B cell (primary cell): ENCODE measurements around the gene RNF207. TPM values are rescaled to one million over a fixed set of nuclear protein-coding genes. Genes with fewer than 3 reads are reported as not detected.

Experiments used
- ATAC-seq: fragments of 200-7000 bp; cut with Tn5 transposase; one replicate; pipeline ENCODE4 v1.10.0; 2021; ENCODE audit warnings: low read depth, mild to moderate bottlenecking, moderate number of reproducible peaks, moderate library complexity
- CTCF ChIA-PET: fragments of 350-600 bp; sonication (Branson Sonifier 250); formaldehyde crosslinking; loops from one replicate; lab custom pipeline; 2021; ENCODE audit warnings: antibody characterized with exemption, inconsistent platforms; lab: Charles Lee
- POLR2A ChIA-PET: fragments of 350-600 bp; sonication (Branson Sonifier 250); formaldehyde crosslinking; loops from one replicate; lab custom pipeline; 2021; ENCODE audit warnings: antibody characterized with exemption; lab: Charles Lee
- DNase-seq: peaks from one replicate; pipeline ENCODE4 v3.0.0; 2013
- H2AFZ ChIP-seq: 2 replicates; pipeline ENCODE4 v1.6.1; 2012; ENCODE audit warnings: mild to moderate bottlenecking, low read depth, low read length; ENCODE audit not compliant: insufficient read depth, poor library complexity, severe bottlenecking
- H3K27ac ChIP-seq, 2 donors: 1 replicate in 1 of 2; 2 replicates in 1 of 2; pipeline ENCODE4 v1.5.1; 2012 to 2013; ENCODE audit warnings: low read length in 2 of 2, mild to moderate bottlenecking in 2 of 2, moderate library complexity in 1 of 2
- H3K27me3 ChIP-seq, 4 experiments: fragments of 200-600 bp in 1 of 4; sonication (generic) in 1 of 4; replicated peaks in 1 of 4; 1 replicate in 2 of 4; 2 replicates in 2 of 4; pipeline versions ENCODE4 v1.6.1 to v1.7.0; 2013 to 2016; ENCODE audit warnings: low read length in 3 of 4, mild to moderate bottlenecking in 2 of 4, mixed read lengths in 1 of 4, moderate library complexity in 1 of 4; ENCODE audit not compliant: insufficient read depth in 4 of 4, control insufficient read depth in 3 of 4; ENCODE audit errors: control extremely low read depth in 1 of 4
- H3K36me3 ChIP-seq, 2 experiments: replicated peaks in 1 of 2; 1 replicate in 1 of 2; 2 replicates in 1 of 2; pipeline versions ENCODE4 v1.6.1 to v1.7.1; 2013; ENCODE audit warnings: low read length in 1 of 2; ENCODE audit not compliant: insufficient read depth in 2 of 2, control insufficient read depth in 1 of 2; ENCODE audit errors: control extremely low read depth in 1 of 2, extremely low read depth in 1 of 2
- H3K4me1 ChIP-seq, 2 donors: fragments of 200-600 bp in 1 of 2; sonication (generic) in 1 of 2; 1 replicate in 1 of 2; 2 replicates in 1 of 2; pipeline versions ENCODE4 v1.5.1 to v1.6.1; 2013 to 2017; ENCODE audit warnings: low read length in 2 of 2; ENCODE audit not compliant: control insufficient read depth in 2 of 2, insufficient read depth in 2 of 2
- H3K4me2 ChIP-seq: replicated peaks from 2 replicates; pipeline ENCODE3; 2012; ENCODE audit warnings: mild to moderate bottlenecking, low read depth, low read length; ENCODE audit not compliant: poor library complexity, severe bottlenecking
- H3K4me3 ChIP-seq, 5 experiments: fragments of 200-600 bp in 1 of 5; sonication (generic) in 1 of 5; 1 replicate in 3 of 5; 2 replicates in 2 of 5; pipeline versions ENCODE4 v1.5.1 to v1.7.0; 2011 to 2016; ENCODE audit warnings: low read length in 4 of 5, mild to moderate bottlenecking in 4 of 5, low read depth in 2 of 5, control low read depth in 1 of 5, moderate library complexity in 1 of 5; ENCODE audit not compliant: insufficient read depth in 1 of 5; ENCODE audit errors: control extremely low read depth in 1 of 5, extremely low read depth in 1 of 5
- H3K79me2 ChIP-seq: fragments of 200-600 bp; sonication (generic); one replicate; pipeline ENCODE4 v1.6.0; 2016; ENCODE audit warnings: low read length; ENCODE audit not compliant: control insufficient read depth, insufficient read depth
- H3K9ac ChIP-seq: fragments of 200-600 bp; sonication (generic); 2 replicates; pipeline ENCODE4 v1.6.1; 2017; ENCODE audit warnings: mild to moderate bottlenecking, low read length, moderate library complexity
- H3K9me3 ChIP-seq, 3 donors: one replicate each; pipeline versions ENCODE4 v1.6.1 to v1.7.1; 2013; ENCODE audit warnings: low read length in 2 of 3; ENCODE audit not compliant: control insufficient read depth in 2 of 3, insufficient read depth in 1 of 3; ENCODE audit errors: control extremely low read depth in 1 of 3
- H4K20me1 ChIP-seq: 2 replicates; pipeline ENCODE4 v1.6.0; 2012; ENCODE audit warnings: mild to moderate bottlenecking, low read length; ENCODE audit not compliant: insufficient read depth, control insufficient read depth, poor library complexity, severe bottlenecking
- H3K27ac Mint-ChIP-seq: one replicate; pipeline ENCODE4 v1.8.0; 2021; ENCODE audit warnings: mixed read lengths
- H3K27me3 Mint-ChIP-seq: one replicate; pipeline ENCODE4 v1.8.0; 2021; ENCODE audit warnings: mixed read lengths
- H3K4me1 Mint-ChIP-seq: one replicate; pipeline ENCODE4 v1.8.0; 2021; ENCODE audit warnings: mixed read lengths
- H3K4me3 Mint-ChIP-seq: one replicate; pipeline ENCODE4 v1.8.0; 2021; ENCODE audit warnings: mixed read lengths
- H3K9me3 Mint-ChIP-seq: one replicate; pipeline ENCODE4 v1.8.0; 2022; ENCODE audit warnings: mixed read lengths; ENCODE audit not compliant: insufficient read depth
- CTCF ChIP-seq: fragments of 200-600 bp; IDR thresholded peaks from one replicate; pipeline ENCODE4 v1.8.0; 2022; ENCODE audit warnings: antibody characterized with exemption, mild to moderate bottlenecking
- EZH2 ChIP-seq: IDR thresholded peaks from 2 replicates; pipeline ENCODE4 v1.6.1; 2012; ENCODE audit warnings: borderline replicate concordance, low read depth, mild to moderate bottlenecking, moderate library complexity, low read length; ENCODE audit not compliant: insufficient read depth, poor library complexity, severe bottlenecking
- WGBS: methylation state at CpG from one replicate; pipeline ENCODE4 v1.1.5; 2013; ENCODE audit warnings: missing lambda C conversion rate; ENCODE audit not compliant: insufficient coverage; 5-methylcytosine and 5-hydroxymethylcytosine counted together
- intact Hi-C: fragments of 100-400 bp; cut with micrococcal nuclease; formaldehyde crosslinking; loops from one replicate; pipeline ENCODE4 v1.10.0; 2022
- polyA plus RNA-seq: library from polyadenylated mRNA; depleted of rRNA; stranded (reverse); fragments of >200 nt; gene quantifications from 2 replicates; pipeline ENCODE4 v1.2.3, GENCODE V29; 2012
- total RNA-seq, 2 donors: library from RNA; stranded (reverse); fragments of 120-200 nt in 1 of 2; gene quantifications; 1 replicate in 1 of 2; 2 replicates in 1 of 2; pipeline versions ENCODE4 v1.2.3 to v1.2.4, GENCODE V29; 2013 to 2022

RNF207 gene
- total and polyA plus RNA-seq, 2 donors (not counting 1 experiment from before 2014, with no cell fraction given): 1.5 to 6.8 TPM

- intact Hi-C loops: no loop called here
- no peak overlapping the region for H3K9ac ChIP-seq
- no peak overlapping the region for H3K27ac Mint-ChIP-seq
- H3K36me3 ChIP-seq: no peaks in the 10 kb centered on the region
- TF ChIP-seq EZH2 (no peak), CTCF (no peak)
- POLR2A ChIA-PET: no interaction called here
- peaks cover 9 to 11% of the 10 kb centered on the region in 2 donors for H3K4me1 ChIP-seq
- no peak overlapping the region for H3K4me3 Mint-ChIP-seq
- DNase-seq (no peak), ATAC-seq (no peak)
- H3K9me3 ChIP-seq: peaks cover 0 to 3% (median 0%) of the 10 kb centered on the region in 3 donors
- peaks cover 0 to 29% (median 3%) of the 10 kb centered on the region in 4 experiments for H3K27me3 ChIP-seq
- no peak overlapping the region for H3K4me3 ChIP-seq
- H3K27me3 Mint-ChIP-seq: peaks cover 7% of the 10 kb centered on the region
- peaks cover 13% of the 10 kb centered on the region for H3K4me1 Mint-ChIP-seq
- H3K9me3 Mint-ChIP-seq: no peaks in the 10 kb centered on the region
- 83% methylated on average over 7 of the region's 7 CpGs for WGBS
- no peak overlapping the region for H3K4me2 ChIP-seq
- no peak overlapping the region for H2AFZ ChIP-seq
- H3K79me2 ChIP-seq: no peaks in the 10 kb centered on the region
- CTCF ChIA-PET: no interaction called here
- H3K27ac ChIP-seq: no peak overlapping the region
- no peaks in the 10 kb centered on the region for H4K20me1 ChIP-seq
Measured at GRCh38 chr1:6263716-6264115, 57.8 kb downstream of the RNF207 start.

GRCh38 chr1:6265151-6265550 is 59.2 kb downstream of the RNF207 start:
- ChIA-PET CTCF (no interaction called here), POLR2A (no interaction called here)
- no peak for ATAC-seq
- H3K27me3 Mint-ChIP-seq: no peaks in the 10 kb centered on the region
- H3K4me3 Mint-ChIP-seq: no peak overlapping the region
- no peak for DNase-seq
- H3K4me1 Mint-ChIP-seq: peaks cover 4% of the 10 kb centered on the region
- Histone ChIP-seq H3K4me1 (peaks cover 6% of the 10 kb centered on the region in 2 donors), H3K4me3 (no peak overlapping the region), H3K4me2 (no peak overlapping the region), H3K27ac (no peak overlapping the region), H4K20me1 (no peaks in the 10 kb centered on the region), H3K36me3 (no peaks in the 10 kb centered on the region), H3K79me2 (no peaks in the 10 kb centered on the region), H2AFZ (no peak overlapping the region), H3K9ac (no peak overlapping the region), H3K9me3 (peaks cover 0 to 3% (median 0%) of the 10 kb centered on the region in 3 donors), H3K27me3 (peaks cover 0 to 19% (median 3%) of the 10 kb centered on the region in 4 experiments)
- intact Hi-C loops: no loop called here
- H3K9me3 Mint-ChIP-seq: no peaks in the 10 kb centered on the region
- TF ChIP-seq EZH2 (no peak), CTCF (no peak)
- no peak overlapping the region for H3K27ac Mint-ChIP-seq
- 85% methylated on average over 15 of the region's 15 CpGs for WGBS
